GM23338 (cell line): ENCODE data around the gene FNDC11.

Source experiments
- CREB1 ChIP-seq: fragments of 250-450 bp; sonication (Bioruptor Pico); IDR thresholded peaks from 2 replicates; pipeline ENCODE4 v1.5.0; 2020; ENCODE audit warnings: low read depth, mild to moderate bottlenecking, moderate library complexity
- CTCF ChIP-seq, 2 experiments: fragments of 200-600 bp in 1 of 2; sonication (generic) in 1 of 2; conservative IDR thresholded peaks; 2 replicates each; pipeline versions ENCODE4 v1.5.1 to v1.6.1; 2016 to 2017; ENCODE audit warnings: antibody characterized with exemption in 2 of 2, low read depth in 2 of 2, mild to moderate bottlenecking in 2 of 2, moderate library complexity in 1 of 2
- EZH2 ChIP-seq: fragments of 200-600 bp; sonication (generic); IDR thresholded peaks from one replicate; pipeline ENCODE4 v1.8.0; 2017; ENCODE audit warnings: antibody characterized with exemption, mild to moderate bottlenecking, low read depth; ENCODE audit not compliant: unreplicated experiment
- EZH2phosphoT487 ChIP-seq: fragments of 200-600 bp; sonication (generic); IDR thresholded peaks from one replicate; pipeline ENCODE4 v1.8.1; 2018; ENCODE audit warnings: antibody characterized with exemption; ENCODE audit not compliant: unreplicated experiment
- JUNB ChIP-seq: IDR thresholded peaks from one replicate; pipeline ENCODE4 v1.6.1; 2016; ENCODE audit warnings: antibody characterized with exemption; ENCODE audit not compliant: unreplicated experiment
- NANOG ChIP-seq: IDR thresholded peaks from 2 replicates; pipeline ENCODE4 v1.6.1; 2016; ENCODE audit warnings: antibody characterized with exemption, borderline replicate concordance
- POLR2AphosphoS5 ChIP-seq: IDR thresholded peaks from 2 replicates; pipeline ENCODE4 v1.6.1; 2016; ENCODE audit warnings: antibody characterized with exemption, low read depth
- REST ChIP-seq: IDR thresholded peaks from one replicate; pipeline ENCODE4 v1.6.1; 2018; ENCODE audit warnings: antibody characterized with exemption; ENCODE audit not compliant: unreplicated experiment
- ZNF462 ChIP-seq: fragments of 250-450 bp; sonication (Bioruptor Pico); IDR thresholded peaks from 2 replicates; pipeline ENCODE4 v1.5.0; 2020; ENCODE audit warnings: mild to moderate bottlenecking, moderate library complexity

- TF ChIP-seq CTCF (conservative IDR thresholded peaks at IDR 0.05; ENCODE audit: low read depth in 2 of 2), result no peak
- TF ChIP-seq REST, result no peak
- no peak for TF ChIP-seq EZH2phosphoT487
- no peak for TF ChIP-seq CREB1 (CRISPR knock-in tag)
- no peak for TF ChIP-seq JUNB
- no peak for TF ChIP-seq POLR2AphosphoS5
- TF ChIP-seq NANOG, result no peak
- TF ChIP-seq EZH2, result no peak
- TF ChIP-seq ZNF462, result no peak
These were observed 37.2 kb downstream of the FNDC11 start for GRCh38 chr20:63591147-63591533.
